ENCODE data around the gene MARK3.

Gene MARK3

DNA sequence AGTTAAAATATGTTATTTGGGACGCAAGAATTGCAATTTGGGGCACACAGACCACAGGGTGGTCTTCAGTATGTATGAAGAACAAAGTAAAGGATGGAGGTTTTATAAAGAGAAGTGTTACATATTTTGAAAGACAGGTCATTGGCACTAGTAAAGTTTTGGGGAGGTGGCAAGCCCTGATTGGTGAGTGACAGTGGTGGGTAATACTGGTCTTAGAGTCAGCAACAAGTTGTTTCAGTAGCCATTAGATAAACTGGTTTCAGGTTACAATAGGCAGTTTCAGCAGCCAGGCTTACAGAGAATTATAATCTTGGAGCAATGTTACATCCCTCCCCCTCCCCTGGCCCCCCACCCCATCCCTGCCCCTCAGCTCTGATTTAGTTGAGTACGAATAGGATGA lies 17.5 kb downstream of the MARK3 start:
- TF ChIP-seq, protein P1, sequence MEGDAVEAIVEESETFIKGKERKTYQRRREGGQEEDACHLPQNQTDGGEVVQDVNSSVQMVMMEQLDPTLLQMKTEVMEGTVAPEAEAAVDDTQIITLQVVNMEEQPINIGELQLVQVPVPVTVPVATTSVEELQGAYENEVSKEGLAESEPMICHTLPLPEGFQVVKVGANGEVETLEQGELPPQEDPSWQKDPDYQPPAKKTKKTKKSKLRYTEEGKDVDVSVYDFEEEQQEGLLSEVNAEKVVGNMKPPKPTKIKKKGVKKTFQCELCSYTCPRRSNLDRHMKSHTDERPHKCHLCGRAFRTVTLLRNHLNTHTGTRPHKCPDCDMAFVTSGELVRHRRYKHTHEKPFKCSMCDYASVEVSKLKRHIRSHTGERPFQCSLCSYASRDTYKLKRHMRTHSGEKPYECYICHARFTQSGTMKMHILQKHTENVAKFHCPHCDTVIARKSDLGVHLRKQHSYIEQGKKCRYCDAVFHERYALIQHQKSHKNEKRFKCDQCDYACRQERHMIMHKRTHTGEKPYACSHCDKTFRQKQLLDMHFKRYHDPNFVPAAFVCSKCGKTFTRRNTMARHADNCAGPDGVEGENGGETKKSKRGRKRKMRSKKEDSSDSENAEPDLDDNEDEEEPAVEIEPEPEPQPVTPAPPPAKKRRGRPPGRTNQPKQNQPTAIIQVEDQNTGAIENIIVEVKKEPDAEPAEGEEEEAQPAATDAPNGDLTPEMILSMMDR (IDR thresholded peaks at IDR 0.05), result no peak

DNA sequence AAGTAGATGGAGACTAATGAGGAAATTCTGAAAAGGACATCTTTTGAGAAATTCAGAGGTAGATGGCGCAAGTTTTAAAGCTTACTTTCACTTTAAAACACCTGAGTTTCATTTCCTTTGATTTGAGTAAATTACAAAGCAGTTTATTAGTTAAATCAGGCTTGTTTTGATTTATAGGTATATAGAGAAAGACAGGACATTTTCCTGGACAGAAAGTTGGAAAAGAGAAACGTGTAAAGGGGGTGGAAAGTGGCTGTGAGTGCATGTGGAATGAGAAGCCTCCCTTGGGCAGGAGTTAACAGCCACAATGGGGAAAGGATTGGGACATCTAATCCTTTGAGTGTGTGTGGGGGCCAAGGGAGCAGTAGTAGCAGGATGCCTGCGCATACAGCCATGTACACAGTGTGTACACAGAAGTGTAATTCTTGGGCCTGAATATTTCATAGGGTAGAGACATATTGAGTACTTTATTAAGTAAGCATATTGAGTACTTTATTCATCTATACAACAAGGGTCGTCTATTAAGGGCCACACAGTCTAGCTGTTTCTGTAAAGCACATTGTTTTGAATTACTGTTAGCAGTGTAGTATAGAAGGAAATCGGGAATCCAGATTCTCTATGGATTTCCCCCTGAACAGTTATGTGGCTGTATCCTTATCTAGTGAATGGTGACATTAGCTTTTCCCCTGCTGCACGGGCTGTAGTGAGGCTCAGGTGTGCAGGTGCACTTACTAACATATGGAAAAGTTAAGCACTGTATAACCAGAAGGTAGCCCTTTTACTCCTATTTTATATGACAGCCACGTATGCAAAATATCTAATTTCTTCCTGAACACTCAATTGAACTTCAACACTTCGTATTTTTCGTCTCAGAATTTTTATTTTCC lies 19.1 kb downstream of the MARK3 start:
- TF ChIP-seq, protein P1 (IDR thresholded peaks at IDR 0.05), result no peak

DNA sequence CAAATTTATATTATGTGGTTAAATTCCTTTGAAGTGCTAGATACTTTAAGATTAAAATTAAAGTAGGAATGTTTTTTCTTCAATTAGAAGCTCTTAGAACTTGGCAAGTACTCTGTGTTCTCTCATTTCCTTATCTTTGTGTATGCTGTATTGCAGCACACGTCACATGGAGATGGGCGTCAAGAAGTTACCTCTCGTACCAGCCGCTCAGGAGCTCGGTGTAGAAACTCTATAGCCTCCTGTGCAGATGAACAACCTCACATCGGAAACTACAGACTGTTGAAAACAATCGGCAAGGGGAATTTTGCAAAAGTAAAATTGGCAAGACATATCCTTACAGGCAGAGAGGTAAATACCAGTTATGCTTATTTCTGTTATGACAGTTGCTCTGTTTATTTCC lies 19.7 kb downstream of the MARK3 start:
- TF ChIP-seq, protein P1 (IDR thresholded peaks at IDR 0.05), result no peak

DNA sequence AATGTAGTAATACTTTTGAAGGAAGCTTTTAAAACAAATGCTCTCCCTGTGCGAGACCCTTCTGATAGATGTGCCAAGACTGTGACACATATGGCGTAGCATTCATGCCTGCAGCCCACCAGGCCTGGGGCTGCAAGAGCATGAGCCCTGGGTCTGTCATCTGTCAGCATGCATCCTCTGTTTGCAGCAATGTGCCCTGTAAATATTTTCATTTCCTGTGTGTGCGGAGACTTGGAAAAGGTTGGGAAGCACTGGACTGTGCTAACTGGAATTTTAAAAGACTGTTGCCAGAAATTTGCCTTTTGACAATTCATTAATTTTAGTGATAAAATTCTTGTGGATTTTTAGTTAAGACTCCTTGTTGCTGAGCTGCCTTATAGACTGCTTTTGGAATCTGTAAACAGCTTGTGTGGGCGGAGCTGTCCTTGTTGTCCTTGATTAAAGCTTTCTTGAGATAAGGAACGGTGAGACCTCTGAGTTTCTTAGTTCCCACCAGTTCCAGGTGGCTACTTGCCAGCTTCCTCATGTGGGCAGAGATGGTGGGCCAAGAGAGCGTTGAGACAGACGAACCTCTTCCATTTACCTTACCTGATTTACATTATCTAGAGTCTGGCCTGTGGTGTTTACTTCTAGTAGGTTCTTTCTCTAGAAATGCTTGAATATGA lies 23.4 kb downstream of the MARK3 start:
- TF ChIP-seq, protein P1 (IDR thresholded peaks at IDR 0.05), result no peak

DNA sequence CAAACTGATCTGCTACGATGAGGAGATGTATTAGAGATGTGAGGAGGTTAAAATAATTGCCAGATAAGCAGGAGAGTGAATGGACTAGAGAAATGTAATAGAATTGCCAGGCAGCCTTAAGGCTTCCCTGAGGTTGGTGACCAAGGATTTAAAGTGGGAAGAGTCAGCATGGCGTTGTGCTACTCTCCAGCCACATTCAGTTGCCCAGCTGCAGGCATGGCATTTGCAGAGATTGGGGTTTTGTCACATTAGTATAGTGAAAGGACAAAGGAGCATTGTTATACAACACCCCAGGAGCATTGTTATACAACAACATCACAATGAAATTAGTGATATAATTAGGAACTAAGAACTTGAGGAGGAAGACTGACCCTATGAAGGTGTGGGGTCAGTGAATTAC lies 31.7 kb downstream of the MARK3 start:
- TF ChIP-seq, protein P1 (IDR thresholded peaks at IDR 0.05), result no peak

DNA sequence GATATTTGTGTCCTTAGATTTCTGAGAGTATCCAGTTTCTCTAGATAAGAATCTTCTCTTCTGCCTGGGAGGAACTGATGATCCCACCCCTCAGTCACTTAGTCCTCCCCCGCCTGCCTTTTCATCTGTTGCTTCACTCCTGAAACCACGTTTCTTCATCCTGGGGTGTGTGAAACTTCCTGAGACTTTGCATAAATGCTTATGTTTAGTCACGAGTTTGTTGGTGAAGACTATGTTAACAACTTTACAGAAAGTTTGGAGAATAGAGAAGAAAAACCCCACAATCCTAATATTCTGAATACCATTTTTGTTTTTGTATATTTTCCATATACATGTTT lies 33.2 kb downstream of the MARK3 start:
- TF ChIP-seq, protein P1 (IDR thresholded peaks at IDR 0.05), result no peak

DNA sequence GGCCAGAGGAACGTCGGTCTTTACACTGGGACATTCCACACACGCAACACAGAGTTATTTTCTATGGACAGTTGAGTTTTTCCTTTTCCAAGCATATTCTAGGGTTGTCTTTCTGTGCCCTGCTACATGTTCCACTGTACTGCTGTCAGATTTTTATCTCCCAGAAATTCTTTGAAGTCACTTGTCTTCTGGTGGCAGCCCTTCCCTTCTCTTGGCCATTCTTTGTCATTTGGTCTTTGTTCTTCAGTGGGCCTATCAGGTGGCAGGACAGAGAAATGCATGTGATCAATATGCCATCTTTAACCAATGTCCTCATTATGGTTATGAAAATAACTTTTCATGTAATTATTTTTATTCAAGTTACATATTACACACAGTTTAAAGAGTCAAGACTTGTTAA lies 36.3 kb downstream of the MARK3 start:
- TF ChIP-seq, protein P1 (IDR thresholded peaks at IDR 0.05), result no peak

Data from LNCAP (cell line).